Prostate gland (tissue), 2 donors: ENCODE data around the gene NPFFR1.

Experiments used
- CTCF ChIP-seq, 4 experiments: fragments of 200-600 bp in 2 of 4; fragments of 450-650 bp in 2 of 4; sonication (generic) in 2 of 4; IDR thresholded peaks; 1 replicate in 3 of 4; 2 replicates in 1 of 4; pipeline ENCODE4 v1.5.1; 2016 to 2019; ENCODE audit warnings: antibody characterized with exemption in 4 of 4, mild to moderate bottlenecking in 2 of 4, moderate library complexity in 2 of 4
- POLR2A ChIP-seq: fragments of 450-650 bp; IDR thresholded peaks from one replicate; pipeline ENCODE4 v1.6.1; 2016; ENCODE audit warnings: antibody characterized with exemption, mild to moderate bottlenecking
- POLR2AphosphoS5 ChIP-seq: sonication (generic); formaldehyde crosslinking; IDR thresholded peaks from one replicate; pipeline ENCODE4 v1.6.1; 2017; ENCODE audit warnings: antibody characterized with exemption

GRCh38 chr10:70320751-70321150 is 36.9 kb upstream of the NPFFR1 start:
- TF ChIP-seq POLR2A (no peak), CTCF (IDR thresholded peaks at IDR 0.05) (no peak), POLR2AphosphoS5 (no peak)
